OCI-LY1 (cell line): Measurements from ENCODE around the gene YEATS4.

Experiments
- H2AFZ ChIP-seq: fragments of 200-600 bp; sonication (generic), shearing (Covaris generic); 2 replicates; pipeline ENCODE4 v1.6.0; 2014; ENCODE audit warnings: antibody characterized with exemption, mild to moderate bottlenecking, low read length
- H3F3A ChIP-seq: fragments of 200-600 bp; sonication (generic), shearing (Covaris generic); 2 replicates; pipeline ENCODE4 v1.6.0; 2014; ENCODE audit warnings: mild to moderate bottlenecking, antibody characterized with exemption, low read length, moderate library complexity; ENCODE audit not compliant: insufficient read depth
- H3K27ac ChIP-seq: fragments of 200-600 bp; sonication (generic); 2 replicates; pipeline ENCODE4 v1.5.1; 2014; ENCODE audit warnings: low read length, mixed run types, mild to moderate bottlenecking, low read depth; ENCODE audit not compliant: poor library complexity, severe bottlenecking
- H3K27me3 ChIP-seq: fragments of 200-600 bp; sonication (generic); 2 replicates; pipeline ENCODE4 v1.6.0; 2014; ENCODE audit warnings: antibody characterized with exemption, mild to moderate bottlenecking, low read length, moderate library complexity; ENCODE audit not compliant: insufficient read depth
- H3K36me3 ChIP-seq: fragments of 200-600 bp; sonication (generic); 2 replicates; pipeline ENCODE4 v1.6.1; 2014; ENCODE audit warnings: mild to moderate bottlenecking, antibody characterized with exemption, low read length, moderate library complexity, mixed read lengths; ENCODE audit not compliant: insufficient read depth
- H3K4me1 ChIP-seq: fragments of 200-600 bp; sonication (generic); 2 replicates; pipeline ENCODE4 v1.5.1; 2014; ENCODE audit warnings: mild to moderate bottlenecking, low read length, moderate library complexity; ENCODE audit not compliant: insufficient read depth, severe bottlenecking
- H3K4me2 ChIP-seq: fragments of 200-600 bp; sonication (generic), shearing (Covaris generic); 2 replicates; pipeline ENCODE4 v1.6.1; 2014; ENCODE audit warnings: low read length
- H3K4me3 ChIP-seq: fragments of 200-600 bp; sonication (generic); 2 replicates; pipeline ENCODE4 v1.5.1; 2014; ENCODE audit warnings: low read length, low read depth, mild to moderate bottlenecking, mixed read lengths; ENCODE audit not compliant: poor library complexity, severe bottlenecking
- H3K79me2 ChIP-seq: fragments of 200-600 bp; shearing (Covaris generic); 2 replicates; pipeline ENCODE4 v1.6.1; 2016; ENCODE audit warnings: mixed run types, low read length, mixed read lengths; ENCODE audit not compliant: insufficient read depth
- H3K9ac ChIP-seq: fragments of 200-600 bp; sonication (generic), shearing (Covaris generic); 2 replicates; pipeline ENCODE4 v1.6.1; 2014; ENCODE audit warnings: mild to moderate bottlenecking, low read length, mixed read lengths
- H3K9me2 ChIP-seq: fragments of 200-600 bp; sonication (generic), shearing (Covaris generic); 2 replicates; pipeline ENCODE4 v1.6.1; 2014; ENCODE audit warnings: low read depth, mild to moderate bottlenecking, low read length, mixed read lengths
- H3K9me3 ChIP-seq: fragments of 200-600 bp; shearing (Covaris generic); 2 replicates; pipeline ENCODE4 v1.6.1; 2014; ENCODE audit warnings: low read length, mixed read lengths
- H4K20me1 ChIP-seq: fragments of 200-600 bp; sonication (generic), shearing (Covaris generic); 2 replicates; pipeline ENCODE4 v1.6.0; 2016; ENCODE audit warnings: mild to moderate bottlenecking, low read length; ENCODE audit not compliant: insufficient read depth
- CTCF ChIP-seq: fragments of 200-600 bp; sonication (generic), shearing (Covaris generic); IDR thresholded peaks from 2 replicates; pipeline ENCODE4 v1.5.1; 2017; ENCODE audit warnings: mild to moderate bottlenecking, antibody characterized with exemption, low read length, moderate library complexity, mixed read lengths
- EZH2 ChIP-seq: fragments of 200-600 bp; sonication (generic), shearing (Covaris generic); IDR thresholded peaks from 2 replicates; pipeline ENCODE4 v1.8.0; 2017; ENCODE audit warnings: borderline replicate concordance, mixed run types, mild to moderate bottlenecking, antibody characterized with exemption, low read length, moderate library complexity, mixed read lengths

The YEATS4 gene

GRCh38 chr12:69334158-69334557 lies 25.4 kb upstream of the YEATS4 start:
- H3K79me2 ChIP-seq = no peaks in the 10 kb centered on the region
- peaks cover 41% of the 10 kb centered on the region for H3K4me1 ChIP-seq
- no peaks in the 10 kb centered on the region for H4K20me1 ChIP-seq
- H2AFZ ChIP-seq = no peak overlapping the region
- H3K4me2 ChIP-seq = no peak overlapping the region
- H3K4me3 ChIP-seq = no peak overlapping the region
- H3K36me3 ChIP-seq = no peaks in the 10 kb centered on the region
- no peaks in the 10 kb centered on the region for H3K27me3 ChIP-seq
- no peaks in the 10 kb centered on the region for H3K9me2 ChIP-seq
- no peaks in the 10 kb centered on the region for H3F3A ChIP-seq
- H3K9ac ChIP-seq = no peak overlapping the region
- H3K27ac ChIP-seq = no peak overlapping the region
- H3K9me3 ChIP-seq = no peaks in the 10 kb centered on the region
- TF ChIP-seq EZH2 = no peak
- no peak for TF ChIP-seq CTCF

GRCh38 chr12:69337311-69338090 lies 22.0 kb upstream of the YEATS4 start:
- no peak overlapping the region for H2AFZ ChIP-seq
- no peaks in the 10 kb centered on the region for H4K20me1 ChIP-seq
- no peaks in the 10 kb centered on the region for H3K9me3 ChIP-seq
- H3K4me2 ChIP-seq = no peak overlapping the region
- H3K9ac ChIP-seq = no peak overlapping the region
- H3F3A ChIP-seq = no peaks in the 10 kb centered on the region
- H3K4me1 ChIP-seq = peaks cover 15% of the 10 kb centered on the region
- no peaks in the 10 kb centered on the region for H3K9me2 ChIP-seq
- H3K27me3 ChIP-seq = no peaks in the 10 kb centered on the region
- H3K4me3 ChIP-seq = no peak overlapping the region
- no peaks in the 10 kb centered on the region for H3K36me3 ChIP-seq
- H3K79me2 ChIP-seq = no peaks in the 10 kb centered on the region
- no peak for TF ChIP-seq EZH2
- no peak for TF ChIP-seq CTCF
- no peak overlapping the region for H3K27ac ChIP-seq

GRCh38 chr12:69338120-69338859 lies 21.3 kb upstream of the YEATS4 start:
- no peaks in the 10 kb centered on the region for H3K79me2 ChIP-seq
- no peak overlapping the region for H2AFZ ChIP-seq
- no peak overlapping the region for H3K9ac ChIP-seq
- TF ChIP-seq CTCF (no peak), EZH2 (no peak)
- H4K20me1 ChIP-seq = no peaks in the 10 kb centered on the region
- no peaks in the 10 kb centered on the region for H3F3A ChIP-seq
- peaks cover 15% of the 10 kb centered on the region for H3K4me1 ChIP-seq
- H3K27ac ChIP-seq = no peak overlapping the region
- no peak overlapping the region for H3K4me3 ChIP-seq
- H3K9me2 ChIP-seq = no peaks in the 10 kb centered on the region
- H3K4me2 ChIP-seq = no peak overlapping the region
- no peaks in the 10 kb centered on the region for H3K36me3 ChIP-seq
- no peaks in the 10 kb centered on the region for H3K27me3 ChIP-seq
- H3K9me3 ChIP-seq = no peaks in the 10 kb centered on the region
